GM23248 (cell line): ENCODE results near the gene XKRX.

Experiments
- EZH2 ChIP-seq: fragments of 200-600 bp; sonication (generic); IDR thresholded peaks from 2 replicates; pipeline ENCODE4 v1.6.1; 2018; ENCODE audit warnings: antibody characterized with exemption, mild to moderate bottlenecking; ENCODE audit not compliant: insufficient read depth, poor library complexity, severe bottlenecking
- EZH2phosphoT487 ChIP-seq: fragments of 200-600 bp; sonication (generic); IDR thresholded peaks from 2 replicates; pipeline ENCODE4 v1.6.1; 2018; ENCODE audit warnings: antibody characterized with exemption, moderate library complexity, mild to moderate bottlenecking, low read depth; ENCODE audit not compliant: insufficient read depth

DNA sequence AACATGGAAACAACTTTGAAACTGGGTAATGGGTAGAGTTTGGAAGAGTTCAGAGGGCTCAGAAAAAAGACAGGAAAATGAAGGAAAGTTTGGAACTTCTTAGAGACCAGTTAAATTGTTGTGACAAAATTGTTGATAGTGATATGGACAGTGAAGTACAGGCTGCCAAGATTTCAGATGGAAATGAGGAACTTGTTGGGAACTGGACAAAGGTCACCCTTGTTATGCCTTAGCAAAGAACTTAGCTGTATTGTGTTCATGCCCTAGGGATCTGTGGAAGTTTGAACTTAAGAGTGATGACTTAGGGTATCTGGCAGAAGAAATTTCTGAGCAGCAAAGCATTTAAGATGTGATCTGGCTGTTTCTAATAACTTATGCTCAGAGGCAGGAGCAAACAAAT is 35.6 kb upstream of the XKRX start:
- no peak for TF ChIP-seq EZH2
- no peak for TF ChIP-seq EZH2phosphoT487
